Mammary epithelial cell (primary cell): ENCODE data around the gene SSBP2.
"Not testable (repeated sequence)": the region's sequence is repeated elsewhere in the genome, so short reads cannot be mapped to it uniquely, and the experiment has no call there.

Source experiments
- EZH2 ChIP-seq: IDR thresholded peaks from 2 replicates; pipeline ENCODE4 v1.6.1; 2012; ENCODE audit warnings: low read length, inconsistent platforms, borderline replicate concordance
- TF ChIP-seq, protein P1 (sequence below), 2 donors: IDR thresholded peaks in 1 of 2; conservative IDR thresholded peaks in 1 of 2; 2 replicates each; pipeline ENCODE4 v1.5.1; 2011 to 2012; ENCODE audit warnings: inconsistent platforms in 2 of 2, low read length in 2 of 2, mild to moderate bottlenecking in 2 of 2, control low read depth in 1 of 2, low read depth in 1 of 2; ENCODE audit not compliant: insufficient read depth in 1 of 2; ENCODE audit errors: extremely low read depth in 1 of 2

DNA sequence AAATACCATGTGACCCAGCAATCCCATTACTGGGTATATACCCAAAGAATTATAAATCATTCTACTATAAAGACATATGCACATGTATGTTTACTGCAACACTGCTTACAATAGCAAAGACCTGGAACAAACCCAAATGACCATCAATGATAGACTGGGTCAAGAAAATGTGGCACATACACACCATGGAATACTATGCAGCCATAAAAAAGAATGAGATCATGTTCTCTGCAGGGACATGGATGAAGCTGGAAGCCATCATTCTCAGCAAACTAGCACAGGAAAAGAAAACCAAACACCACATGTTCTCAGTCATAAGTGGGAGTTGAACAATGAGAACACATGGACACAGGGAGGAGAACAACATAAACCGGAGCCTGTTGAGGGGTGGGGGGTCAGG lies 90.3 kb downstream of the SSBP2 start:
- TF ChIP-seq, protein P1, sequence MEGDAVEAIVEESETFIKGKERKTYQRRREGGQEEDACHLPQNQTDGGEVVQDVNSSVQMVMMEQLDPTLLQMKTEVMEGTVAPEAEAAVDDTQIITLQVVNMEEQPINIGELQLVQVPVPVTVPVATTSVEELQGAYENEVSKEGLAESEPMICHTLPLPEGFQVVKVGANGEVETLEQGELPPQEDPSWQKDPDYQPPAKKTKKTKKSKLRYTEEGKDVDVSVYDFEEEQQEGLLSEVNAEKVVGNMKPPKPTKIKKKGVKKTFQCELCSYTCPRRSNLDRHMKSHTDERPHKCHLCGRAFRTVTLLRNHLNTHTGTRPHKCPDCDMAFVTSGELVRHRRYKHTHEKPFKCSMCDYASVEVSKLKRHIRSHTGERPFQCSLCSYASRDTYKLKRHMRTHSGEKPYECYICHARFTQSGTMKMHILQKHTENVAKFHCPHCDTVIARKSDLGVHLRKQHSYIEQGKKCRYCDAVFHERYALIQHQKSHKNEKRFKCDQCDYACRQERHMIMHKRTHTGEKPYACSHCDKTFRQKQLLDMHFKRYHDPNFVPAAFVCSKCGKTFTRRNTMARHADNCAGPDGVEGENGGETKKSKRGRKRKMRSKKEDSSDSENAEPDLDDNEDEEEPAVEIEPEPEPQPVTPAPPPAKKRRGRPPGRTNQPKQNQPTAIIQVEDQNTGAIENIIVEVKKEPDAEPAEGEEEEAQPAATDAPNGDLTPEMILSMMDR (conservative IDR thresholded peaks at IDR 0.05 in 1 of 2, IDR thresholded peaks at IDR 0.05 in 1 of 2; ENCODE audit: extremely low read depth in 1 of 2, insufficient read depth in 1 of 2, low read depth in 1 of 2, low read length in 2 of 2): not testable (repeated sequence)
- TF ChIP-seq EZH2: not testable (repeated sequence)
